Ecto neural progenitor cell (in vitro differentiated cells): ENCODE results near the gene ADAMTS2.

ENCODE experiments used
- DNase-seq: peaks from one replicate; pipeline ENCODE4 v3.0.0-alpha.2; 2018; ENCODE audit warnings: low spot score

ADAMTS2 gene

GRCh38 chr5:179278546-179278945 lies 66.7 kb downstream of the ADAMTS2 start:
- no peak for DNase-seq

- DNase-seq = no peak
Measured at GRCh38 chr5:179278119-179278518, 67.1 kb downstream of the ADAMTS2 start.

- no peak for DNase-seq
Measured at GRCh38 chr5:179276838-179277395, 68.3 kb downstream of the ADAMTS2 start.

GRCh38 chr5:179275941-179276837 lies 69.1 kb downstream of the ADAMTS2 start:
- DNase-seq = no peak

GRCh38 chr5:179275381-179275878 lies 69.8 kb downstream of the ADAMTS2 start:
- no peak for DNase-seq

- no peak for DNase-seq
Measured at GRCh38 chr5:179274321-179275315, 70.6 kb downstream of the ADAMTS2 start.

GRCh38 chr5:179273441-179274145 lies 71.7 kb downstream of the ADAMTS2 start:
- no peak for DNase-seq

- DNase-seq = no peak
Measured at GRCh38 chr5:179273073-179273435, 72.2 kb downstream of the ADAMTS2 start.

- DNase-seq = no peak
Measured at GRCh38 chr5:179272326-179273072, 72.8 kb downstream of the ADAMTS2 start.

- no peak for DNase-seq
Measured at GRCh38 chr5:179271821-179272325, 73.4 kb downstream of the ADAMTS2 start.

GRCh38 chr5:179271428-179271734 lies 73.9 kb downstream of the ADAMTS2 start:
- DNase-seq = no peak

GRCh38 chr5:179270581-179271427 lies 74.5 kb downstream of the ADAMTS2 start:
- DNase-seq = no peak

GRCh38 chr5:179269781-179270543 lies 75.3 kb downstream of the ADAMTS2 start:
- no peak for DNase-seq

GRCh38 chr5:179268966-179269693 lies 76.1 kb downstream of the ADAMTS2 start:
- DNase-seq = no peak

GRCh38 chr5:179268399-179268952 lies 76.8 kb downstream of the ADAMTS2 start:
- DNase-seq = no peak

- no peak for DNase-seq
Measured at GRCh38 chr5:179267671-179268083, 77.6 kb downstream of the ADAMTS2 start.

GRCh38 chr5:179267071-179267670 lies 78.1 kb downstream of the ADAMTS2 start:
- DNase-seq = peak; percentile 49
